ENCODE data around the gene IDH3G. TPM values are rescaled to one million over a fixed set of nuclear protein-coding genes. Genes with fewer than 3 reads are reported as not detected.
A peak's percentile ranks its signal among the peaks of the same experiment; 100 is the strongest.

Gene IDH3G
- 44.7 to 73.5 TPM (median 45.8 TPM) in 3 replicates for polyA plus RNA-seq
- 21.8 TPM for polyA plus RNA-seq (2011; ENCODE audit: low read depth)
- polyA plus RNA-seq (2011; cell fraction: cytosol; rRNA removed) = 35.4 and 55.3 TPM in 2 replicates
- 46.4 and 59.8 TPM in 2 replicates for polyA plus RNA-seq (2011; cell fraction: nucleus; rRNA removed)
- 36.8 and 58.9 TPM in 2 replicates for polyA plus RNA-seq (2012; ENCODE audit: low replicate concordance)
- polyA minus RNA-seq = 66.7 to 139 TPM (median 87.4 TPM) in 3 replicates
- 52.2 TPM for polyA minus RNA-seq (2011; cell fraction: cytosol; rRNA and poly(A)+ RNA removed)
- polyA minus RNA-seq (2011; cell fraction: nucleus; rRNA and poly(A)+ RNA removed) = 17.5 and 29.0 TPM in 2 replicates

- Histone ChIP-seq H3K36me3 (ENCODE audit: control insufficient read depth in 2 of 2, extremely low read depth in 1 of 2, insufficient read depth in 2 of 2, low read length in 2 of 2) (peaks cover 9 to 12% of the 10 kb centered on the region in 2 experiments), H3K27ac (ENCODE audit: control insufficient read depth, insufficient read depth, low read length) (peak within 1 kb of the TSS; percentile 90)
- dilution Hi-C loops (cut with MboI; ENCODE audit: extremely low pct_ligation_motif_present, low sequenced_read_pairs) = no loop called here
Observed at GRCh38 chrX:153794018-153794896, at the start of gene IDH3G, which contains the start of gene SSR4. TSS of gene IDH3G (minus strand) at chrX:153794375. CDS start at chrX:153794326, 49 bp downstream. TSS of gene SSR4 (plus strand) at chrX:153794668. CDS start at chrX:153794688, 20 bp downstream.

GRCh38 chrX:153836921-153837320 lies 42.7 kb upstream of the IDH3G start:
- Histone ChIP-seq H3K4me1 (ENCODE audit: control insufficient read depth, extremely low read depth, insufficient read depth, low read length) (no peaks in the 10 kb centered on the region), H3K4me2 (ENCODE audit: control insufficient read depth, extremely low read depth, insufficient read depth, low read depth, low read length) (no peak overlapping the region), H3K9me1 (ENCODE audit: control insufficient read depth, extremely low read depth, insufficient read depth, low read length) (no peaks in the 10 kb centered on the region), H3K4me3 (ENCODE audit: control insufficient read depth in 2 of 3, extremely low read depth in 1 of 3, insufficient read depth in 2 of 3, low read depth in 1 of 3, low read length in 3 of 3) (no peak overlapping the region), H3K36me3 (ENCODE audit: control insufficient read depth in 2 of 2, extremely low read depth in 1 of 2, insufficient read depth in 2 of 2, low read length in 2 of 2) (no peaks in the 10 kb centered on the region), H3K9ac (ENCODE audit: control insufficient read depth, extremely low read depth, insufficient read depth, low read length) (no peak overlapping the region), H3K79me2 (ENCODE audit: control insufficient read depth, insufficient read depth, low read length) (no peaks in the 10 kb centered on the region), H2AFZ (ENCODE audit: control insufficient read depth, low read length) (no peak overlapping the region), H3K9me3 (ENCODE audit: control insufficient read depth, low read depth, low read length) (no peaks in the 10 kb centered on the region), H3K27me3 (ENCODE audit: control insufficient read depth, extremely low read depth, insufficient read depth, low read length) (peaks cover 9% of the 10 kb centered on the region), H3K27ac (ENCODE audit: control insufficient read depth, insufficient read depth, low read length) (no peak overlapping the region), H4K20me1 (ENCODE audit: control insufficient read depth, extremely low read depth, insufficient read depth, low read length) (no peaks in the 10 kb centered on the region)
- dilution Hi-C loops (cut with MboI; ENCODE audit: extremely low pct_ligation_motif_present, low sequenced_read_pairs) = no loop called here
- no peak for DNase-seq (ENCODE audit: low read depth, low spot score)
- FAIRE-seq = no peak
- TF ChIP-seq CTCF (optimal IDR thresholded peaks at IDR 0.05 in 1 of 3, IDR thresholded peaks at IDR 0.05 in 1 of 3, conservative IDR thresholded peaks at IDR 0.05 in 1 of 3; ENCODE audit: extremely low read depth in 1 of 3, insufficient read depth in 2 of 3, low read length in 3 of 3) (no peak), EZH2 (IDR thresholded peaks at IDR 0.05; ENCODE audit: low read length) (no peak)

More at GRCh38 chrX:153794018-153794896, at the start of gene IDH3G, which contains the start of gene SSR4:
- Histone ChIP-seq H3K9ac (ENCODE audit: control insufficient read depth, extremely low read depth, insufficient read depth, low read length) (peak within 1 kb of the TSS; percentile 90), H4K20me1 (ENCODE audit: control insufficient read depth, extremely low read depth, insufficient read depth, low read length) (no peaks in the 10 kb centered on the region), H3K4me2 (ENCODE audit: control insufficient read depth, extremely low read depth, insufficient read depth, low read depth, low read length) (peak within 1 kb of the TSS; percentile 82), H2AFZ (ENCODE audit: control insufficient read depth, low read length) (peak within 1 kb of the TSS; percentile 74), H3K27me3 (ENCODE audit: control insufficient read depth, extremely low read depth, insufficient read depth, low read length) (no peaks in the 10 kb centered on the region), H3K4me3 (ENCODE audit: control insufficient read depth in 2 of 3, extremely low read depth in 1 of 3, insufficient read depth in 2 of 3, low read depth in 1 of 3, low read length in 3 of 3) (peak within 1 kb of the TSS; percentile 70 to 85 (median 76)), H3K4me1 (ENCODE audit: control insufficient read depth, extremely low read depth, insufficient read depth, low read length) (peaks cover 14% of the 10 kb centered on the region), H3K79me2 (ENCODE audit: control insufficient read depth, insufficient read depth, low read length) (peaks cover 47% of the 10 kb centered on the region), H3K9me1 (ENCODE audit: control insufficient read depth, extremely low read depth, insufficient read depth, low read length) (no peaks in the 10 kb centered on the region), H3K9me3 (ENCODE audit: control insufficient read depth, low read depth, low read length) (no peaks in the 10 kb centered on the region)
- TF ChIP-seq CTCF (optimal IDR thresholded peaks at IDR 0.05 in 1 of 3, IDR thresholded peaks at IDR 0.05 in 1 of 3, conservative IDR thresholded peaks at IDR 0.05 in 1 of 3; ENCODE audit: extremely low read depth in 1 of 3, insufficient read depth in 2 of 3, low read length in 3 of 3) = no peak
- no peak for TF ChIP-seq EZH2 (IDR thresholded peaks at IDR 0.05; ENCODE audit: low read length)
- DNase-seq (ENCODE audit: low read depth, low spot score) (peak; percentile 52), FAIRE-seq (no peak)
